ENCODE measurements around the gene PRKAR2A.

PRKAR2A gene

DNA sequence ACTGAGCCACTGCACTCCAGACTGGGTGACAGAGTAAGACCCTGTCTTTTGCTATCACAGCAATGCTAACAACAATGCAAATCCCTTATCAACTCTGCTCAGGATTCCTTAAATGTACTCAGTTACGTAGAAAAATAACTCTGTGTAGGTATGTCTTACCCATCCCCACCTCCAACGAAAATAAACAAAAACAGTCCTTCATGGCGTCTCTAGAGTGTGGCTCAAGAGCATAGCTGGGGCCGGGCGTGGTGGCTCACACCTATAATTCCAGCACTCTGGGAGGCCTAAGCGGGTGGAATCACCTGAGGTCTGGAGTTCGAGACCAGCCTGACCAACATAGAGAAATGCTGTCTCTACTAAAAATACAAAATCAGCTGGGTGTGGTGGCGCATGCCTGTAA is 148.8 kb downstream of the PRKAR2A start:
- Histone ChIP-seq H3K27me3 (ENCODE audit: insufficient read depth, low read length, poor library complexity, severe bottlenecking) (no peaks in the 10 kb centered on the region), H4K20me1 (ENCODE audit: insufficient read depth, low read length, poor library complexity, severe bottlenecking) (peaks cover 90% of the 10 kb centered on the region), H3K79me2 (ENCODE audit: insufficient read depth, low read length) (peaks cover 97% of the 10 kb centered on the region), H3K9me2 (replicated peaks; ENCODE audit: low read depth, low read length) (no peaks in the 10 kb centered on the region), H3K9ac (ENCODE audit: low read depth, low read length, poor library complexity, severe bottlenecking) (no peak overlapping the region), H2AFZ (ENCODE audit: low read length) (no peak overlapping the region), H3K4me2 (ENCODE audit: low read depth, low read length, poor library complexity, severe bottlenecking) (no peak overlapping the region), H3K9me3 (ENCODE audit: insufficient read depth, low read depth, low read length) (no peaks in the 10 kb centered on the region), H3F3A (ENCODE audit: low read depth) (no peaks in the 10 kb centered on the region), H3K4me1 (ENCODE audit: insufficient read depth, low read length, poor library complexity, severe bottlenecking) (no peaks in the 10 kb centered on the region), H3K4me3 (ENCODE audit: low read length, poor library complexity, severe bottlenecking) (no peak overlapping the region), H3K36me3 (ENCODE audit: insufficient read depth, low read length) (peaks cover 67% of the 10 kb centered on the region; the same call in 1 of the 2 replicates)
- TF ChIP-seq, protein P1, sequence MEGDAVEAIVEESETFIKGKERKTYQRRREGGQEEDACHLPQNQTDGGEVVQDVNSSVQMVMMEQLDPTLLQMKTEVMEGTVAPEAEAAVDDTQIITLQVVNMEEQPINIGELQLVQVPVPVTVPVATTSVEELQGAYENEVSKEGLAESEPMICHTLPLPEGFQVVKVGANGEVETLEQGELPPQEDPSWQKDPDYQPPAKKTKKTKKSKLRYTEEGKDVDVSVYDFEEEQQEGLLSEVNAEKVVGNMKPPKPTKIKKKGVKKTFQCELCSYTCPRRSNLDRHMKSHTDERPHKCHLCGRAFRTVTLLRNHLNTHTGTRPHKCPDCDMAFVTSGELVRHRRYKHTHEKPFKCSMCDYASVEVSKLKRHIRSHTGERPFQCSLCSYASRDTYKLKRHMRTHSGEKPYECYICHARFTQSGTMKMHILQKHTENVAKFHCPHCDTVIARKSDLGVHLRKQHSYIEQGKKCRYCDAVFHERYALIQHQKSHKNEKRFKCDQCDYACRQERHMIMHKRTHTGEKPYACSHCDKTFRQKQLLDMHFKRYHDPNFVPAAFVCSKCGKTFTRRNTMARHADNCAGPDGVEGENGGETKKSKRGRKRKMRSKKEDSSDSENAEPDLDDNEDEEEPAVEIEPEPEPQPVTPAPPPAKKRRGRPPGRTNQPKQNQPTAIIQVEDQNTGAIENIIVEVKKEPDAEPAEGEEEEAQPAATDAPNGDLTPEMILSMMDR (conservative IDR thresholded peaks at IDR 0.05; ENCODE audit: low read length), result no peak
- TF ChIP-seq EZH2phosphoT487 (IDR thresholded peaks at IDR 0.05; ENCODE audit: borderline replicate concordance), result no peak

DNA sequence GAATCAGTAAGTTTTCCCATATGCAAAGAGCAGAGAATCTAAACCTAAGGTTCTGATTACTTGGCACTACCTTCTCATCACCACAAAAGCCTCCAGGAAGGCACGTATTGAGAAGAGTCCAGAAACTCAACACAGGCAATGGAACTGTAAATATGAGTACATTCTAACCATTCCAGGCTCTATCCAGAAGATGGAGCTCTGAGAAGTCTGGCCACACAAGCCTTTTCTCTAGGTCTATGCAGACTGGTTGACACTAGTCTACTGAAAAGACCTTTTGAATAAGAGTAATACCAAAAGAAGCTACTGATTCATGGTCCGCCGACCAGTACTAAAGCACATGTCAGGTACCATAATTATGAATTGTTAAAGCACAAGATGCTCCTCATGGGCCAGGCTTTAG is 149.7 kb downstream of the PRKAR2A start:
- no peak for TF ChIP-seq EZH2phosphoT487 (IDR thresholded peaks at IDR 0.05; ENCODE audit: borderline replicate concordance)
- TF ChIP-seq, protein P1 (conservative IDR thresholded peaks at IDR 0.05; ENCODE audit: low read length), result 0 out of 2 replicates have a peak, but pooled peaks have one; percentile 11
- Histone ChIP-seq H2AFZ (ENCODE audit: low read length) (no peak overlapping the region), H3K4me3 (ENCODE audit: low read length, poor library complexity, severe bottlenecking) (no peak overlapping the region), H4K20me1 (ENCODE audit: insufficient read depth, low read length, poor library complexity, severe bottlenecking) (peaks cover 94% of the 10 kb centered on the region), H3K4me1 (ENCODE audit: insufficient read depth, low read length, poor library complexity, severe bottlenecking) (no peaks in the 10 kb centered on the region), H3K9me3 (ENCODE audit: insufficient read depth, low read depth, low read length) (no peaks in the 10 kb centered on the region), H3F3A (ENCODE audit: low read depth) (no peaks in the 10 kb centered on the region), H3K9ac (ENCODE audit: low read depth, low read length, poor library complexity, severe bottlenecking) (no peak overlapping the region), H3K36me3 (ENCODE audit: insufficient read depth, low read length) (peaks cover 75% of the 10 kb centered on the region), H3K79me2 (ENCODE audit: insufficient read depth, low read length) (peaks cover 94% of the 10 kb centered on the region), H3K9me2 (replicated peaks; ENCODE audit: low read depth, low read length) (no peaks in the 10 kb centered on the region), H3K4me2 (ENCODE audit: low read depth, low read length, poor library complexity, severe bottlenecking) (no peak overlapping the region), H3K27me3 (ENCODE audit: insufficient read depth, low read length, poor library complexity, severe bottlenecking) (no peaks in the 10 kb centered on the region)

DNA sequence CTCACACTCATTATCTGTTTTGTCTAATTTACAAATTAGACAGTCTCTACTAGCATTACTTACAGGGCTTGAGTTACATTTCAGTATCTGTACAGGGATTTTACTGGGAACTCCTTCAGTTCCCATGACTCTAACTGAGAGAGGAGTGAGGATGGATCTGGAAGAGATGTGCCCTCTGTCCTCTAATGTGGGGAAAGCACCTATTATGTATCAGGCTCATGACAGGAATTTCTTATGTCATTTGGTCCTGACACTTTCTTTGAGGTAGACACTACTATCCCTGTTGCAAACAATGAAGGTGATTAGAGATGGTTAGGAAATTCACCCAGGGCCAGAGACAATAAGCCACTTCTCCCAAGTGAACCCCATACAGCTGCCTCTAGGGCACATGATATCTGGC is 151.1 kb downstream of the PRKAR2A start:
- H3K9ac ChIP-seq (ENCODE audit: low read depth, low read length, poor library complexity, severe bottlenecking), result no peak overlapping the region
- no peaks in the 10 kb centered on the region for H3K4me1 ChIP-seq (ENCODE audit: insufficient read depth, low read length, poor library complexity, severe bottlenecking)
- H3K4me2 ChIP-seq (ENCODE audit: low read depth, low read length, poor library complexity, severe bottlenecking), result no peak overlapping the region
- H2AFZ ChIP-seq (ENCODE audit: low read length), result no peak overlapping the region
- peaks cover 93% of the 10 kb centered on the region for H4K20me1 ChIP-seq (ENCODE audit: insufficient read depth, low read length, poor library complexity, severe bottlenecking)
- H3F3A ChIP-seq (ENCODE audit: low read depth), result no peaks in the 10 kb centered on the region
- no peak for TF ChIP-seq EZH2phosphoT487 (IDR thresholded peaks at IDR 0.05; ENCODE audit: borderline replicate concordance)
- TF ChIP-seq, protein P1 (conservative IDR thresholded peaks at IDR 0.05; ENCODE audit: low read length), result no peak
- no peaks in the 10 kb centered on the region for H3K9me3 ChIP-seq (ENCODE audit: insufficient read depth, low read depth, low read length)
- H3K79me2 ChIP-seq (ENCODE audit: insufficient read depth, low read length), result peaks cover 80% of the 10 kb centered on the region
- H3K27me3 ChIP-seq (ENCODE audit: insufficient read depth, low read length, poor library complexity, severe bottlenecking), result no peaks in the 10 kb centered on the region
- H3K4me3 ChIP-seq (ENCODE audit: low read length, poor library complexity, severe bottlenecking), result no peak overlapping the region
- no peaks in the 10 kb centered on the region for H3K9me2 ChIP-seq (replicated peaks; ENCODE audit: low read depth, low read length)
- peaks cover 80% of the 10 kb centered on the region for H3K36me3 ChIP-seq (ENCODE audit: insufficient read depth, low read length)
